Stimulated activated CD4-positive, alpha-beta T cell treated with anti-CD3 and anti-CD28 coated beads, Interleukin-4, amount 100 ng/mL, for 24 hours (primary cell): Measurements from ENCODE around the gene KIAA1191.

Experiments
- DNase-seq: peaks from one replicate; pipeline ENCODE4 v3.0.0-alpha.2; 2020

The KIAA1191 gene

GRCh38 chr5:176388444-176389134, 27.0 kb upstream of the KIAA1191 start, which contains the start of the genes HIGD2A and NOP16:
TSS of gene HIGD2A (plus strand) at chr5:176388751. CDS start at chr5:176388820, 69 bp downstream.
TSS of gene NOP16 (minus strand) at chr5:176388598. CDS start at chr5:176388539, 59 bp downstream.
- peak; percentile 100 for DNase-seq

GRCh38 chr5:176388003-176388443, 26.5 kb upstream of the KIAA1191 start:
- DNase-seq = no peak

DNA sequence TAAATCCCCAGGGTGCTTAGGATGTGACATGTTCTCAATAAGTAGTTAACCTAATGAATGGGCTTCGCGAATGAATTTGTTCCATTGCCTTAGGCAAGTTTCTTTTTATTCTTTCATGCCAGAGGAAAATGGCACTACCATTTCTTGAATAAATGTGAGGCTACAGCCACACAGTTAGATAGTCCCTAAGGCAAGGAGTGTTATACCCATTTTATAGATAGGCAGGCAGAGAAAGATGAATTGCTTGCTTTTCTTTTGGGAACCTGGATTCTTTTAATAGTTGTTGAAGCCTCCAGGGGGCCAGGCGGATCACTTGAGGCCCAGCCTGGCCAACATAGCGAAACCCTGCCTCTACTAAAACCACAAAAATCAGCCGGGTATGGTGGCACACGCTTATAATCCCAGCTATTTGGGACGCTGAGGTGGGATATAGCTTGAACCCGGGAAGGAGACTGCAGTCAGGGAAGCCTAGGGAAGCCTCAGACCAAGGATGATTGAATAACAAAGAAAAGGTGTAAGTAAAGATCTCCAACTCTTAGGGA, 25.9 kb upstream of the KIAA1191 start:
- no peak for DNase-seq

GRCh38 chr5:176386491-176386890, 24.9 kb upstream of the KIAA1191 start:
- DNase-seq = no peak

- DNase-seq = no peak
Observed at GRCh38 chr5:176384991-176385390, 23.4 kb upstream of the KIAA1191 start.

- no peak for DNase-seq
Observed at GRCh38 chr5:176384366-176384930, 22.9 kb upstream of the KIAA1191 start.

GRCh38 chr5:176383961-176384360, 22.4 kb upstream of the KIAA1191 start:
- DNase-seq = no peak

GRCh38 chr5:176383248-176383905, 21.8 kb upstream of the KIAA1191 start:
- no peak for DNase-seq

- no peak for DNase-seq
Observed at GRCh38 chr5:176382721-176383120, 21.2 kb upstream of the KIAA1191 start.

GRCh38 chr5:176381979-176382378, 20.4 kb upstream of the KIAA1191 start:
- no peak for DNase-seq

- no peak for DNase-seq
Observed at GRCh38 chr5:176381423-176381822, 19.9 kb upstream of the KIAA1191 start.

GRCh38 chr5:176379881-176380280, 18.3 kb upstream of the KIAA1191 start:
- no peak for DNase-seq

- no peak for DNase-seq
Observed at GRCh38 chr5:176373100-176373818, 11.7 kb upstream of the KIAA1191 start.

DNA sequence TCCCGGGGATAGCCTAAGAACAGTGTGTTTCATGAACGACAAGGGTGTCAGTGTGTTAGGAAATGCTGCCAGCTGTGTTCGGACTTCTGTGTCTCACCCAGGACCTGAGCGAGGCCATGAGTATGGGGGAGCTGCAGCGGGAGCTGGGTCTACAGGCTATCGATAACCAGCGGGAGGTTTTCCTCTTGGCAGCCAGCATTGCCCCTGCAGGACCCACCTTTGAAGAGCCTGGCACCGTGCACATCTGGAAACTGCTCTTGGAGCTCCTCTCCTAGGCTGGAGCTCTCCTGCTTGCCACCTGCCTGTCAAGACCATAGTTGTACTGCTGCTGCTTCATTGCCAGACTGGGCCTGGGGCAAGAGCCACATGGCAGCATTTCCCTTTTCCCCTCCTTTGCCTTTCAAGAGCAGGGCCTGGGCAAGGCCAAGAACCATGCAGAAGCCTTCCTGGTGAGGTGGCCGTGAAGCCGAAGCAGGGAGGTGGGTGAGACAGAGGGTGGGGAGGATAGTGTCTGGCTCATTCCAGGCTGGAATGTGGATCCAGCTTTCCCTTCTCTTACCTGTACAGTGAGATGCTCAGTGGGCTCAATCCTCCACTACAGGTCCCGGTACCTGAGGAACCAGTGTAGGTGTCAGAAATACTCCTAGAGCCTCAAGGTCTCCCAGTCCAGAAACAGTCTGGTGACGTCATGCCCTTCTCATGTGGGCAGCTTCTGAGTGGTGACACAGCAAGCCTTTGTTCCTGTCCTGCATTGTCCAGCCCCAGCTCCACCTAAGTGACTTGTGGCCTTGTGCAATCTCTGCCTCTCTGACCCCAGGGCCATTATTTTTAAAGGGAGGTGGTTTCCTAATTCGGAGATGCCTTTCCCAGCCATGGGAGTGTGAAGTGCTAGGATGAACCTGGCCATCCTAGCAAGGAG, 10.3 kb upstream of the KIAA1191 start:
- no peak for DNase-seq

GRCh38 chr5:176369934-176370711, 8.6 kb upstream of the KIAA1191 start:
- DNase-seq = no peak

GRCh38 chr5:176368726-176369125, 7.2 kb upstream of the KIAA1191 start:
- no peak for DNase-seq

GRCh38 chr5:176366232-176366894, 4.8 kb upstream of the KIAA1191 start:
- DNase-seq = no peak

DNA sequence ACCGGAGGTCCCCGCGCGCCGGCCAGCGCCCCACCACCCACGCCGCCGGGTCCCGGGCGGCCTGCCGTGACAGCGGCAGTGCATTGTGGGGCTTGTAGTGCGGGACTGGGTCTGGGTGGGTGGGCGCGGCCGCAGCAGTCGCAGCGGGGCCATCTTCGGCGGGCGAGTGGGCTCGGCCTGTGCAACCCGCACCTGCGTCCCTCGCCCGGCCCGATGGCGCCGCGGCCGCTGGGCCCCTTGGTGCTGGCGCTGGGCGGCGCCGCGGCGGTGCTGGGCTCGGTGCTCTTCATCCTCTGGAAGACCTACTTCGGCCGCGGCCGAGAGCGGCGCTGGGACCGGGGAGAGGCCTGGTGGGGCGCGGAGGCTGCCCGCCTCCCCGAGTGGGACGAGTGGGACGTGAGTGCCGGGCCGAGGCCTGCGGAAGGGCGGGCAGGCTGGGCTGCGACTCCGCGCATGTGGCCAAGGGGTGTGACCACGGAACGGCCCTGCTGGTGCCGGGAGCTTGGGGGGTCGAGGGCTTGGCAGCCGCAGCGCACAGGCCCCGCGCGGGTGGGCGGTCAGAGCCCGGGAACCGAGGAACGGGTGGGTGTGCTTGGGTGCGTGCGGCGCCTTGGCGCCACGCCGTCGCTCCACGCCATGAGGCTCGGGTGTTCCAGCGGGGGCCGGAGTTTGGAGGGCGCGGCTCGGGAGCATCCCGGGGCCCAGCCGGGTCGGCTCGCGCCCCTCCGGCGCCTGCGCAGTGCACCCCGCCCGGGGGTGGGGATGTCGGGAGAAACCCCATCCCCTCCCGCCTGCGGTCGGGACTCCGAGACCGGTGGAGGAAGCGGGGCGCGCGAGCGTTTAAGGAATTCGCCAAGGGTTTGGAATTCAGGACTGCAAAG, 4.0 kb upstream of the KIAA1191 start, which contains the start of gene ARL10:
TSS of gene ARL10 (plus strand) at position 137 of the 881 bp plus-strand sequence. CDS start at position 214, 77 bp downstream.
- peak; percentile 62 for DNase-seq

DNA sequence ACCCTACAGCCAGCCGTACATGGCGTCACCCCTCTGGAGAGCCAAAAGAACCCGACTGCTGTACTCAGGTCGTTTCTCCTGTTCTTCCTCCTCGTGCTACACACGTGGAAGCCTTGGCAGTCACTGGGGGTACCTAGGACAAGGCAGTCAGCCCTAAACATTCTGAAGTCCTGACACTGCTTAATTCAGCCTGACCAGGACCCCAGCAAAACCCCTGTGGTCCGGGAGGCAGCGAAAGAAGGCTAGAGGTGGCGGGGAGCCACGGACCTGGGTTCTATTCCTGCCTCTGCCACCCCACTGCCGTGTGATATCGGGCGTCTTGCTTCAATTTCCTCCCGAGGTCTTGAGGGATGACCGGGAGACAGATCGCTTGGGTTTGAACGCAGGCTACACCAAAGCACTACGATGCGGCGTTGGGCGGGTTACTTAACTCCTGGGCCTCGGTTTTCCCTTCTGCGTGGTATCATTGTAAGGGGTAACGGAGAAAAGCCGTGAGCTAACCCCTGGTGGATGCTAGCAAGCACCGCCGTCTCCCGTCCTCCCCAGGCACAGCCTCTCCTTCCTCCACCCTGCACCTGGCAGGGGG, 3.3 kb upstream of the KIAA1191 start:
- no peak for DNase-seq
